CD4-positive, alpha-beta T cell treated with Interleukin-6 for 4 hours (primary cell): ENCODE results near the gene PLCZ1.
"Not testable (repeated sequence)": the region's sequence is repeated elsewhere in the genome, so short reads cannot be mapped to it uniquely, and the experiment has no call there.

Experiments used
- DNase-seq: peaks from one replicate; pipeline ENCODE4 v3.0.0-alpha.2; 2020; ENCODE audit warnings: mixed read lengths

The PLCZ1 gene

GRCh38 chr12:18737819-18738218 is at the start of gene PLCZ1, which contains the start of gene CAPZA3:
TSS of gene PLCZ1 (minus strand) at chr12:18738012. CDS start at chr12:18737371, 641 bp downstream.
TSS of gene CAPZA3 (plus strand) at chr12:18738119. CDS start at chr12:18738269, 150 bp downstream.
- DNase-seq: no peak

DNA sequence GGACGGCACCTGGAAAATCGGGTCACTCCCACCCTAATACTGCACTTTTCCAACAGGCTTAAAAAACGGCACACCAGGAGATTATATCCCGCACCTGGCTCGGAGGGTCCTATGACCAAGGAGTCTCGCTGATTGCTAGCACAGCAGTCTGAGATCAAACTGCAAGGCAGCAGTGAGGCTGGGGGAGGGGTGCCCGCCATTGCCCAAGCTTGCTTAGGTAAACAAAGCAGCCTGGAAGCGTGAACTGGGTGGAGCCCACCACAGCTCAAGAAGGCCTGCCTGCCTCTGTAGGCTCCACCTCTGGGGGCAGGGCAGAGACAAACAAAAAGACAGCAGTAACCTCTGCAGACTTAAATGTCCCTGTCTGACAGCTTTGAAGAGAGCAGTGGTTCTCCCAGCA is 47.7 kb upstream of the PLCZ1 start:
- DNase-seq: not testable (repeated sequence)

- no peak for DNase-seq
Measured at GRCh38 chr12:18782827-18783226, 45.0 kb upstream of the PLCZ1 start.

DNA sequence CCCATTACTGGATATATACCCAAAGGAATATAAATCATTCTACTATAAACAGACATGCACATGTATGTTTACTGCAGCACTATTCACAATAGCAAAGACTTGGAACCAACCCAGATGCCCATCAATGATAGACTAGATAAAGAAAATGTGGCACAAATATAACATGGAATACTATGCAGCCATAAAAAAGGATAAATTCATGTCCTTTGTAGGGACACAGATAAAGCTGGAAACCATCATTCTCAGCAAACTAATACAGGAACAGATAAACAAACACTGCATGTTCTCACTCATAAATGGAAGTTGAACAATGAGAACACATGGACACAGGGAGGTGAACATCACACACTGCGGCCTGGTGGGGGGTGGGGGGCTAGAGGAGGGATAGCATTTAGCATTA is 28.7 kb upstream of the PLCZ1 start:
- DNase-seq: not testable (repeated sequence)

- DNase-seq: no peak
Measured at GRCh38 chr12:18755341-18755740, 17.5 kb upstream of the PLCZ1 start.

GRCh38 chr12:18754124-18754707 is 16.4 kb upstream of the PLCZ1 start:
- no peak for DNase-seq

DNA sequence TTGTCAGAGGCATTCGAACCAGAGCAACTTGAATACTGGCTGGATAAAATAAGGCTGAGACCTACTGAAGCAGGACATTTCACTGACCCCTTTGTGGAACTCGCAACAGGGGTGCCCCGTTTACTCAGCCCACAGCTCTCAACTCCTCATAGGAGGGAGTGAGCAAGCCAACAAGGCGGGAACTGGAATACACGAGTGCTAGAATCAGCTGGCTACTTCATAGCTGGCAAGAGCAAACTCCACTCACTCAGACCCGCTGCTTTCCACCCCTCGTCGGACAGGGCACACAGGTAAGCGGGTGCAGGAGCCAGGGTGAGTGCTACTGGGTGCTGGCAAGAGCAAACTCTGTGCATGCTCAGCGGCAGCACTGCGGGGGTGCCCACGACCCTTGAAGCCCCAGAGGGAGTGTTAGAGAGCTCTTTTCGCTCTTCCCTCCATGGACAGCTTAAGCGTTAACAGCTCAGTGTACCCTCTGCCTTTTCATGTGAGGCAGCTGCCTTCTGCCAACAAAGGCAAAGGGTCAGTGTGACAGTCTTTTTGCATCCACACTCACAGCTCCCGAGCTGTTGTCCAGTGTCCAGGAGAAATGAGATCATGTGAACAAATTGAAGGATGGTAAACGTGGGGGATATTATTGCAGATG is 15.8 kb upstream of the PLCZ1 start:
- DNase-seq: no peak

- DNase-seq: no peak
Measured at GRCh38 chr12:18752947-18753346, 15.1 kb upstream of the PLCZ1 start.

- DNase-seq: no peak
Measured at GRCh38 chr12:18752280-18752920, 14.6 kb upstream of the PLCZ1 start.

DNA sequence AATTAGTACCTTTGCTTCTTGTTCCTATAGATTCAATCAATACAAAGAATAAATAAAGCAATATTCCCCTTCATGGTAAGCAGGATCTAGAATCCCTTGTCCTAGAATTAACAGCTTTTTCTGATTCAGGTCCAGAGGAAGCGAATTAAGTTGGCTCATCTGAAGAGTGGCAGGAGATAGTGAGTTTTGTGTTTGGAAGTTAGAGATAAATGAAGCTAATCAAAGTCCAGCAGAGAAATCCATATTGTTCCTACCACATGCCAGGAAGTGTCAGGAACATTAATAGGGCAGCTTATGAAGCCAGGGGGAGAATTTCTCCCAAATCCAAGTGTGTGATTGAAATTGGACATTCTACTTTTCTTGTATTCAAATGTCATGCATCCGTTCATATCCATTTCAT is 14.1 kb upstream of the PLCZ1 start:
- no peak for DNase-seq

GRCh38 chr12:18750085-18750484 is 12.3 kb upstream of the PLCZ1 start:
- DNase-seq: no peak

DNA sequence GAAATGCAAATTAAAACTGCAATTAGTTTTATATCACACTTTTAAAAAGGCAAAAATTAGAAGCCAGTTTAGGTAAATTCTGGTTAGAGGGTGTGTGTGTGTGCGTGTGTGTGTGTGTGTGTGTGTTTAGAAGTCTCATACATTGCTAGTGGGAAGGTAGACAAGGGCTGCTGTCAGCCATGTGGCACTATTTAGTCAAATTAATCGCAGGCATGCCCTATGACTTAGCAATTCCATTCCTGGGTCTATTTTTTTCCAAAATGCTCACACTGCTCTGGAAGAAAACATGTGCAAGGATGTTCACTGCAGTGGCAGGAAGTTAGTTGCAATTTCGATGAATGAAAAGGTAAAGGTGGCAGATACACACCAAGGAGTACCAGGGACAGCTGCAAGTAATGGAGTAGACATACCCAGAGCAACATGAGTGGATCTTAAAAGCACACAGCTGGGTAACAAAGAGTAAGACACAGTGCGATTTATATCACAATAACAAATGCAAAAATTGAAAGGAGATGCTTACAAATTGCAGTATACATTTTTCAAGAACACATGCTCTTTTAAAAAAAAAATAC is 11.7 kb upstream of the PLCZ1 start:
- DNase-seq: no peak

DNA sequence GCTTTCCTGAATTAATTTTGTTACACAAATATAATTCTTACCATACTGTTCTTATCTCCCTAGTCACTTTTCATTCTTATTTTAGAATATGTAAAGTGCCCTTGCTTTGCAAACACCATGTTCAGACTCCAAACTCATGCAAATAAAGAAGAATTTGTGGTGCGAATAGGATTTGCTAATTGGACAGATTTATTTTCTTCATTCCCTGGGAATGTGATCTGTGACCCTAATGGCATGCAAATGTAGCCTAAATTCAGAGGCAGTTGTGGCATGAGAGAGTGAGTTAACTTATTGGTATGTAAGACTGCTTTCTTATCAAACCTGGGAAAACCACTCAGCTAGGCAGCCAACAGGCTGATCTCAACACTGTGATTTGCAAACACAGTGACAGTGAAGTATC is 10.1 kb upstream of the PLCZ1 start:
- DNase-seq: no peak

GRCh38 chr12:18731156-18731555 is 6.7 kb downstream of the PLCZ1 start:
- no peak for DNase-seq

GRCh38 chr12:18723752-18724151 is 14.1 kb downstream of the PLCZ1 start:
- no peak for DNase-seq

DNA sequence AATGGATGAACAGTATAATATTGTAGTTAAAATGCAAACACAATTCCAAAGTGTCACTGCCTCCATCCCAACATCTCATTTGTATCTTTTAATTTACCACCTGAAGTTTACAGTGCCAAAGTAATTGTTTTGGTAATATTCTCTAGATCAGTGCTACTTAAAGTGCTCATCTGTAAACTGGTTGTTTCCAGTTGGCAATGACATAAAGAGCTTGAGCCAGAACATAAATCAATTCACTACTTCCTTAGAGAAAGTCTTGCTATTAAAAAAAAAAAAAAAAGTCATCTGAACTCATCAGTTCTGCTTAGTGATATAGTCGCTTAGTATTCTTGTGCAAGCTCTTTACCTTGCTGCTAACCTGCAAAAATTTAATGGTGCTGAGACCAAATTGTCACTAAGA is 16.4 kb downstream of the PLCZ1 start:
- DNase-seq: no peak

GRCh38 chr12:18720690-18721089 is 17.1 kb downstream of the PLCZ1 start:
- DNase-seq: no peak

DNA sequence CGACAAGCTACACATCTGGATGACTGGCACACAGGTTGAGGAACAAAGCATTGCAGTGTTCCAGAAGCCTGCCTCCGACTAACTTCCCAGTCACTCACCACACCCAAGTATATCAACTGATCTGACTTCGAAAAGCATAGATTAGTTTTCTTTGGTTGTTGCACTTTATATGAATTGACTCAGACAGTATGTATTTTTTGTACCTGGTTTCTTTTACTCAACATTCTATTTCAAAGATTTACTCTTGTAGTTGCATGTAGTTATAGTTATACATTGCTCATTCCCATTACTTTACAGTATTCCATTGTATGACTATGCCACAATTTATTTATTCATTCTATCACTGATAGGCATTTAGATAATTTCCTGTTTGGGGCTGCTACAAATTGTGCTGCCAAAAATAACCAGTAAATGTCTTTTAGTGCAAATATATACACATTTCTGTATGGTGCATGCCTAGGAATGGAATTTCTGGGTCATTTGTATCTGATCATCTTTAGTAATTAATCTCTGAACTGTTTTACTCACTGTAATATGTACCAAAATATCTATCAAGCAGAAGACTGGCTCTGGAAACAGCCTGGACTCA is 17.8 kb downstream of the PLCZ1 start:
- no peak for DNase-seq

GRCh38 chr12:18718462-18718861 is 19.4 kb downstream of the PLCZ1 start:
- DNase-seq: no peak

- DNase-seq: no peak
Measured at GRCh38 chr12:18716236-18716635, 21.6 kb downstream of the PLCZ1 start.

DNA sequence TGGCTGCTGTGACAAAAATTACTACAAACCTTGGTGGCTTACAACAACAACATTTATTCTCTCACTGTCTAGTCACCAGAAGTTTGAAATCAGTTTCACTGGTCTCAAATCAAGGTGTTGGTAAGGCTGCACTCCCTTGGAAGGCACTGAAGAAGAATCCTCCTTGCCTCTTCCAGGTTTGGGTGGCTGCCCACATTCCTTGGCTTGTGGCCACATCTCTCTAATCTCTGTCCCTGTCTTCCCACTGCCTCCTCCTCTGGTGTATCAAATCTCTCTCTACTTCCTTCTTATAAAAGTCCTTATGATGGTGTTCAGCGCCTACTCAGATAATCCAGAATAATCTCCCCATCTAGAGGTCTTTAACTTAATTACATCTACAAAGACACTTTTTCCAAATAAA is 31.0 kb downstream of the PLCZ1 start:
- no peak for DNase-seq

- DNase-seq: no peak
Measured at GRCh38 chr12:18703911-18704310, 33.9 kb downstream of the PLCZ1 start.

DNA sequence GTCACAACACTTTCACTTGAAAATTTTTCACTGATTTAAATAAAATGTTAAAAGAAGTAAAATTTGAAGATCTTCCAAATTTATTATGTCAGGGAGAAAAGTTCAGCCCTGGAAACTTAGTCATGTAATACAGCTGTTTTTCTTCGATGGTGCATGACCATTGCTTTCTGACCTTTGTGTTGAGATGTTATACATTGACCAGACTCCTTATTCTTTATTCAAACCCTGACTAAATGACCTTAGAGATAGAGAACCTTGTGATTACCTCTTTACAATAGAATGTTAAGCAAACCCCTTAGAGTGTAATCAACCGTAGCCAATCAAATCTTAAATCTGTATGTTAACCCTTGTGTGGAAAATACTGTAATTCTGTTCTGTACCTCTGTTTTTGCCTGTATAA is 34.5 kb downstream of the PLCZ1 start:
- DNase-seq: no peak

DNA sequence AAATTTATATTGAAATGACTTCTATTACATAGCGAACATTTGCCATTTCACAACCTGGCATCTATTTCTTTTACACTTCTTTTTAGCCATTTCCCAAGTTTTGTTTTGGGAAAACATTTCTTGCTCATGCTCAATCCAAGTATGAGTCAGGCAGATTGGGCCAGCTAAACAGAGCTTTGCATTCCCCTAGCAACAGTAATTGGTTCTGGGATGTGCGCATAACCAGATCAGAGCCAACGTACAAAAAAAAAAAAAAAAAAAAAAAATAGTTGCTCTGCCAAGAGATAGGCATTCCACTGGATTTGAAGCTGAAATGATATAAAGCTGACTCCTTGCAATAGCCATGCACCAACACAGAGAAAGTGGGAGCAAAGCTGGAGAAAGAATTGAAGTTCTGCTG is 37.5 kb downstream of the PLCZ1 start:
- DNase-seq: no peak
